HG02610 (cell line): Measurements from ENCODE around the gene PEDS1.
"Not testable (repeated sequence)": the region's sequence is repeated elsewhere in the genome, so short reads cannot be mapped to it uniquely, and the experiment has no call there.

Experiments used
- ATAC-seq: cut with Tn5 transposase; IDR thresholded peaks from one replicate; pipeline ENCODE4 v1.9.1; 2021; ENCODE audit warnings: mild to moderate bottlenecking, moderate library complexity; ENCODE audit not compliant: unreplicated experiment

PEDS1 gene

DNA sequence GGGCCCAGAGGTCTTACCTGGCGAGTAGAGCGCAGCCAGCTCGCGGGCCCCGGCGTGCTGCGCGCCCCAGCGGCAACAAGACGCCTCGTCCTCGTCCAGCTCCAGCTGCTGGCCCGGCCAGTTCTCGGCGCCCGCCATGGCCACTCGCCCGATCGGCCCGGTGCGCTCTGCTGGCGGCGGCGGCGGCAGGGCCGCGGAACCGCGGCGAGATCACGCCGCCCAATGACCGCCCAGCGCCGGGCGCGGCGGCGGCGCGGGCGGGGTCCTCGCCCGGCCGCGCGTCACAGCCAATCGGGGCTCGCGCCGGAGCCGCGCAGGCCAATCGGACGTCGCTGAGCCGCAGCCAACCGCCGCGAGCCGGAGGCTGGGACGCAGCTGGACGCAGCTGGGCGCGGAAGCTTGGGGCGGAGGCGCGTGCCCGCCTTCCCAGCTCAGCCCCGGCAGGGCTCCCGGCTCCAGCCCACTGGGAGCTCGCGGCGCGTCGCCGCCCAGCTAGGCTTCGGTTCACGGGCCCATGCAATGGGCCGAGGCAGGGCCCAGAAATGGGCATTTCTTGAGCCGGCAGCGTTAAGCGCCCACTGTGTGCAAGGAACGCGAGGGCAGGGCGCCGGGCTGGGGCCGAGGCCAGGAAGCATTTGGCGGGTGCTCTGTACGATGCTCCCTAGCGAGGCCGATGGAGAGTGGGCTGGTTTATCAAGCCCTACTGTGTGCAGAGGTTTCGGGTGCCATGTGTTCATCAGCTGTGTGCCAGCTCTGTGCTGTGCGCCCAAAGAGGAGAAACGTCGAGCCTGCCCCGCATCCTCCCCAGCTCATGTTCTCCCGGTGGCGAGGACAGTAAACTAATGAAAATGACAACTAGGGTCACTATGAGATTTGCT, at the start of gene PEDS1:
PEDS1 (minus strand) TSS at position 224 of the 878 bp plus-strand sequence; CDS start at position 138, 86 bp downstream.
- peak; percentile 95 for ATAC-seq

DNA sequence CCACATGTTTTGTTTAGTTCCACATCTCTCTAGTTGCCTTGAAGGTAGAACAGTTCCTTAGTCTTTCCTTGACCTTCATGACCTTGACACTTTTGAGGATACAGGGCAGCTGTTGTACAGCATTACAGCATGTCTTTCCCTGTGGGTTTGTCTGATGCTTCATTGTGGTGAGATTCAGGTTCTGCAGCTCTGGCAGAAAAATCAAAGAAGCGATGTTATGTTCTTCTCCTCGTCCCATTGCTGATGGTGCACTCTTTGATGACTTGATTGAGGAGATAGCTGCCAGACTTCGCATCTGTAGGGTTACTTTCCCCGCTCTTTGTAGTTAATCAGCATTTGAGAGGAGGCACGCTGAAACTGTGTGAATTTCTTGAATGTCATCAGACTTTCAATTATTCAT, 49.2 kb upstream of the PEDS1 start:
- no peak for ATAC-seq

DNA sequence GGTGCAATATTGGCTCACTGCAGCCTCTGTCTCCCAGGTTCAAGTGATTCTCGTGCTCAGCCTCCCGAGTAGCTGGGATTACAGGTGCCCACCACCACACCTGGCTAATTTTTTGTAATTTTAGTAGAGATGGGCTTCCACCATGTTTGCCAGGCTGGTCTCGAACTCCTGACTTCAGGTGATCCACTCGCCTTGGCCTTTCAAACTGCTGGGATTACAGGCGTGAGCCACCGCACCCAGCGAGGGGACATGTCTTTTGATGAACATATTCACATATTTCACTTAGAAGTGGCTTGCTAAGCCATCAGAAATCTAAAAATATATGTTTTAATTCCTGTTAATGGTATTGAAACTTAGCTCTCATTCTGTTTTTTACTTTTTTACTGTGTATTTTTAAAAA, 48.2 kb upstream of the PEDS1 start:
- not testable (repeated sequence) for ATAC-seq

DNA sequence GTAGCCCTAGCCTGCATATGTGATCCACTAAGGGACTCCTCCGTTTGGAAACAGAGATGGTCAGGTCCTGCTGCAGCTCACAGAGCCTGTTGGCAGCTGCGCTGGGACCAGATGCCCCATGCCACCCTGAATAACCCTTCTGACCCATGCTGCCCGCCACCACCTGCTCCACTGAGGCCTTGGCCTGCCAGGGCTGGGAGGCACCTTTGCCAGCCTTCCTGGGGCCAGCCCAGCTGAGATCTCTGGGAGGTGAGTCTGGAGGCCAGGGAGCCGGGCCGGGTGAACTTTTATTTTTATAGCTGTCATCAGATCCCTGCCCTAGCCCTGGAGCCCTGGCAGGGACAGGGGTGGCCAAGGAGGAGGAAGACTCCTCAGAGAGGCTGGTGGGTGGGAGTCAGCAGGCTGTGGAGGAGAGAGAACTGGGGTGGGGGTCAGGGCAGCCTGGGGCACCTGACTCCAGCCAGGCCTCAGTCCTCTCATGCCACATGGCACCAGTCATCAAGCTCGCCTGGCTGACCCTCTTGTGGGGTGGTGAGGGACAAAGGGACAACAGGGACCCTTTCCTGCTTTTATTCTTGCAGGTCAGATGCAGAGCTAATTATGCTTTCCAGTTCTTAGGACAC, 47.1 kb upstream of the PEDS1 start:
- no peak for ATAC-seq

DNA sequence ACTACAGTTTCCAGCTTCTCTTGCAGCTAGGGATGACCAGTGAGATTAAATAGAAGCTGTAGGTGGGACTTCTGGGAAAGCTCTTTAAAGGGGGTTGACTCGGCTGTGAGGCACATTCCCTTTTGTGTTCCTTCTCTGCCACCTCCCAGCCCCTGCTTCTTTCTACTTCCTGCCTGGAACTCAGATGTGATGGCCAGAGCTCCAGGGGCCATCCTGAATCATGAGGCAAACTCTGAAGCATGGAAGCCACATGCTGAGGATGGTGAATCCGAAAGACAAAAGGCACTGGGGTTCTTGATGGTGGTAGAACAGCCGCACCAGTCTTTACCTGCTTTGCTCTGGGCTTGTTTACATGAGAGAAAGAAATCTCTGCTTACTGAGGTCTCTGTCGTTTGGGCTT, 46.2 kb upstream of the PEDS1 start:
- ATAC-seq, result no peak

DNA sequence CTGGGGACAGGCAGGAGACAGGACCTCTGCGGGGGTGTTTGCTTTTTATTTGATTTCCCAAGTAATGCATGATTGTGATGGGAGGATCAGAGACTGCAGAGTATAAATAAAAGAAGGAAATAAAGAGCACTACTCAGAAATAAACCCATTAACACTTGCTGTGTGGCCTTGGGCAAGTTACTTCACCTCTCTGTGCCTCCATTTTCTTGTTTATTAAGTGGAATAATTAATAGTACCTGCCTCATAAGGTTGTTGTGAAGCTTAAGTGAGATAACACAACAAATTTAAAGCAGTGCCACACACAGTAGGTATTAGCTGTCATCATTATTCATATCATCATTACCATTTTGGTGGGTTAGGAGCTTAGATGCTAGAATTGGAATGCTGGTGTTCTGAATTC, 45.2 kb upstream of the PEDS1 start:
- ATAC-seq, result no peak

DNA sequence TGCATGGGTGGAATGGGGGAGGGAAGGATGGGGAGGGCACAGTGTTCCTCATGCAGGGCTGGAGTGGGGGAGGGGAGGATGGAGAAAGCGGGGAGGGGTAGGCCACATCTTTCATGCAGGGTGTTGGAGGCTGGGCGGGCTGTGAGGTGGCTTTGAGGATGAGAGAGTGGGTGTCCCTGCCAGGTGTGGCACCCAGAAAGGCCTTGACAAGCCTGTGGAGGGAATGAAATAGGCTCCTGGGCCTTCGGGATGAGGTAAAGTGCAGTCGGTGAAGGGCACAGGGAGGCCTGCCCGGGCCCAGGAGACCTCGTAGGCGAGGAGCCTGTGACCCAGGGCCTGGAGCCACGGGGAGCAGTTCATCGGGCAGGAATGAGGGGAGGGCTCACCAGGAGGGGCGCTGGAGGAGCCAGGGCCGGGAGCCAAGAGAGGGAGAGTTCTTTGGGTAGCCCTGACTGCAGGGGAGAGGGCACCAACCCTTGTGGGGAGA, 44.7 kb upstream of the PEDS1 start:
- ATAC-seq, result no peak

DNA sequence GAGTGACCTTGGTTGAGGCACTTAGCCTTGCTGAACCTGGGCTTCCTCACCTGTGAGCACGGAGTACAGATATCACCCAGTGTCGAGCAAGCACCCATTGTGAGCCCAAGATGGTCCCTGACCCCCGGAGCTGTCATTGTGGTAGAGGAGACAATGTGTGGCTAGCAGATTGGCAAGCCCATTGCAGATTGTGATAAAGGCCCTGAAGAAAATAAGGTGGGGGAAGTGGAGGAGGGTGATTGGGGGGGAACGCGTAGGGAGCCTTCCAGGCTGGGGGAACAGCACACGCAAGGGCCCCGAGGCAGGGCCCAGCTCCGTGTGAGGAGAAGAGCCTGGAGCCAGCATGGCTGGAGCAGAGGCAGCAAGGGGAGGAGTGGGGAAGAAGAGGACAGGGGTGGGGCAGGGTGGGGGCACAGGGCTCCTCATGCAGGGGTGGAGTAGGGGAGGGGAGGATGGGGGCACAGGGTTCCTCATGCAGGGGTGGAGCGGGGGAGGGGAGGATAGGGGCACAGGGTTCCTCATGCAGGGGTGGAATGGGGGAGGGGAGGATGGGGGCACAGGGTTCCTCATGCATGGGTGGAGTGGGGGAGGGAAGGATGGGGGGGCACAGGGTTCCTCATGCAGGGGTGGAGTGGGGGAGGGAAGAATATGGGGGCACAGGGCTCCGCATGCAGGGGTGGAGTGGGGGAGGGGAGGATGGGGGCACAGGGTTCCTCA, 44.1 kb upstream of the PEDS1 start:
- no peak for ATAC-seq

DNA sequence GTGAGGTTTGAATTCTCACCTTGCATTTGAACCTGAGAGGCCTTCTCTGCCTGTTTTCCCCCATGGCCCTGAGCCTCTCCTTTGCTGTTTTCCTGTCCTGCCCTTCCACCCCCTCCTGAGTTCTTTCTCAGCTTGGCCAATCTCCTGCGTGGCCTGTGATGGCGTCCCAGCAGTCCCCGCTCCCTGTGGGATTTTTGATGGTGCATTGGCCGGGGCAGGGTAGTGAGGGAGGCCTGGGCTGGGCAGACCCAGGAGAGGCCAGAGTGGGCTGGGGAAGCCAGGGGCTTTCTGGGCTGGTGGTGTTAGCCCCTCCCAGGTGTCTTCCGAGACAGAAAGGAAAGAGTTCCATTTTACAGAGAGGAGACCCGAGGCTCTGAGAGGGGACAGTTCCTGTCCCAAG, 43.4 kb upstream of the PEDS1 start:
- ATAC-seq, result no peak

DNA sequence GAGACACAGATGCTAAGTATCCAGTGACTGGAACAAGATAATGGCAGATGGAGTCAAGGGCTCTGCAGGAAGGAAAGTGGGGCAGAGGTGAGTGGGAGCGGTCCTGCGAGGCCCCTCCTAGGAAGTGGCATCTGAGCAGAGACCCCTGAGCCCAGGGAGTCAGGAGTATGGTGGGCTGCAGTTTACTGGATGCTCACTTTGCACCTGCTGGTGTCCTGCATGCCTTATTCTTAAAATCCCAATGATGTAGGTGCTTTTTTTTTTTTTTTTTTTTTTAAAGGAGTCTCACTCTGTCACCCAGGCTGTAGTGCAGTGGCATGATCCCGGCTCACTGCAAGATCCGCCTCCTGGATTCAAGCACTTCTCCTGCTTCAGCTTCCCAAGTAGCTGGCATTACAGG, 42.7 kb upstream of the PEDS1 start:
- ATAC-seq, result no peak

DNA sequence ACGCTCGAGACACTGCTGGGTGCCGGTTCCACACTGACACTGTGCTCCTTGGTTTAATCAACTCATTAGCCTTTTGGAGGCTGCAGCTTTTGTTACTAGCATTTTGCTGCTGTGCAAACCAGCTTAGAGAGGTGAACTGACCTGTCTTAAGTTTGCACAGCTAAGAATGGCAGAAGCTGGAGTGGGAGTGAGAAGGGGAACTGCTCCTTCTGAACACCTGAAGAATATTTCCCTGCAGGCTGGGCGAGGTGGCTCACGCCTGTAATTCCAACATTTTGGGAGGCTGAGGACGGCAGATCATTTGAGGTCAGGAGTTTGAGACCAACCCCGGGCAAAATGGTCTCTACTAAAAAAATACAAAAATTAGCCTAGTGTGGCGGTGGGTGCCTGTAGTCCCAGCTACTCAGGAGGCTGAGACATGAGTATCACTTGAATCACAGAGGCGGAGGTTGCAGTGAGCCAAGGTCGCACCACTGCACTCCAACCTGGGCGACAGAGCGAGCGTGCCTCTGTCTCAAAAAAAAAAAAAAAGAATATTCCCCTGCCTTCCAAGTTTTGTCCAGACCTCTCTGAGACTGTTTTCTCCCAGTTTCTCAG, 42.1 kb upstream of the PEDS1 start:
- no peak for ATAC-seq

DNA sequence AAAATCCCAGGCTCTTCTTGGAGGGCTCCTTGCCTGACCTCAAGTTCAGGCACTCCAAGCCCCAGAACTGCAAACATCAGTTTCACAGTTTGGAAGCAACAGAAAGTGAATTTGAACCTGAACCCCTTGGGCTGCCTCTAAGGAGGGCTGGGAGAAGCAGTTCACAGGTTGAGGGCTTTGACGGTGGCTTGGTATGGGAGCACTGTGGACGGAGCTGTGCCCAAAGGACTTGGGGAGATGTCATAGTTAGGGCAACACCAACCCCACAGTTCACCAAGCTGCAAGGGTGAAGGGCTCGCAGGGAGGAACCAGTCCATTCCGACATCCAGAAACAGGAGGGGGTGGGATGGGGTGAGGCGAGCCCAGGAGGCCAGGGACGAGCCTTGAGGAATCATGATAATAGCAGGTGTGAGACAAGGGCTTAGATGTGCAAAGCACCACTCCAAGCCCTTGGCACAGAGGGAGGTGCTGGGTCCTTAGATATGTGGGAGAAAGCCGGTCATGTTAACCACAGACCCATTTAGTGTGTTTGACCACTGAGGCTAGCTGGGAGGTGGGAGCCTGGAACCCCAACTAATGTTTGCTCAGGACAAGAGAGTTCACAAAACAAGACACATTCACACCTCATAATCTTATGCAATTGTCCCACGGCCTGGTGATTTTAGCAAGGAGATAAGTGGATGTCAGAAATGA, 41.5 kb upstream of the PEDS1 start:
- no peak for ATAC-seq

DNA sequence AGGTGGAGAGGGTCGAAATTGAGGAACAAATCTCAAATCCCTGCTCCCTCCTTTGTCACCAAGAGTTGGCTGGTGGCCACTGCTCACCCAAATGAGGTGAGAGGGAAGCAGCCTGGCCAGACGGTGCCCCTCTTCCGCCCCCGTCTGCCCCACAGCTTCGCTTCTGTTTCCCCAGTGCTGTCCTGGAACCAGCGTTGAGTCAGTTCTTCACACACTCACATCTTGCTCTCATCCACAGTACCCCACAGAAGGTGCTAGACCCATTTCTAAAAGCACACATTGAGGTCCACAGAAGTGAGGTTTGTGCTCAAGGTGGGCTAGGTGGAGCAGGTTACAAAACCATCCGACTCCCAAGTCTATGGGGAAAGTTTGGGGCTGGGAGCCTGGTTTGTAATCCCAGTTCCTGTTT, 40.9 kb upstream of the PEDS1 start:
- ATAC-seq, result no peak

DNA sequence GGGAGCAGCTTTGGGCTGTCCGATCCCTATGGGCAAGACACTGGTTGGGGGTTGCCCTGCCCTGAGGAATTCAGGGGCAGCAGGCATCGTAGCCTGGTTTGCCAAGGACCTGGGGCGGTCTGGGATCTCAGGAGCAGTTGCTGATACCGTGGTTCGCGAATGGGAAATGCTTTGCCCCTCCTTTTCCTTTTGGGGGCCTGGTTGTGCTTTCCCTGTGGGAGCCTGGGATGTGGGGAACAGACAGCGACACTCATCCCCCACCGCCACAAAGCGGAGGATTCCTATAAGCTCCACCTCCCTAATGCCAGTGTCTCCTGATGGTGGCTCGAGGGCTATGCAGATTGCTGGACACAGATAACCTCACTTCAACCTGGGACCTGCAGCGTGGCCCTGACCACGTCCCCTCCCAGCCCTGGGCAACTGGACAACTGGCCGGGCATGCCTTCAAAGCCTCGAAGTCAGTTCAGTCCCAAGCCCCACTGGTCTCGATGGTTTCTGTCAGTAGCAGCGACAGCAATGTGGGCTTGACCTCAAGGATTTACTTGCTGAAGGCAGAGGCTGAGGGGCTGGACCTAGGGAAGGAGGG, 40.4 kb upstream of the PEDS1 start:
- no peak for ATAC-seq

DNA sequence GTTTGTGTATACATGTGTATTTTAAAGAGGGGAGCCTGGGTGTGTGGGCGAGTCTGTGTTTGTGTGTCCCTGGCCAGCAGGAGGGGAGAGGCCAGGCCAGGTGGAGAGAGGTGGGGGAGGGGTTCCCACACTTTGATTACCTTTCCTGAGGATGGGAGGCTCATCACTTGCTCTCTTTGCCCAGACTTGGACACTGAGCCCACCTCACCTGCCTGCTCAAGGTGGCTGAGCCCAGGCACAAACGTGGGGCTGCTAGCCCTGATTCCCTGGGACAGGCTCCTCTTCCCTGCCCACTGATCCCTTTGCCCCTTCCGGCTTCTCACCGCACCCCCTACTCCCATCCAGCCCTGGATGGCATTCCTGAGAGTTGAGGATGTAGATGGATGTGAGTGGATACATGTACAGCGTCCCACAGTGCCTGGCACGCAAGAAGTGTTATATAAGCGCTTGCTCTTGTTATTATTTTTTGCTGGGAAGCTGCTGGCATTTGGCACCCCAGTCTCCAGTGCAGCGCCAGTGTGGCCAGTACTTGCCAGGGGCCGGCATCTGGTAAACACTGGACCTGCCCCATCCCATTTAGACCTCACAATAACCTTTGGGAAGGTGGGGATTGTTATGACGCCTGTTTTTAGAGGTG, 39.8 kb upstream of the PEDS1 start:
- no peak for ATAC-seq

DNA sequence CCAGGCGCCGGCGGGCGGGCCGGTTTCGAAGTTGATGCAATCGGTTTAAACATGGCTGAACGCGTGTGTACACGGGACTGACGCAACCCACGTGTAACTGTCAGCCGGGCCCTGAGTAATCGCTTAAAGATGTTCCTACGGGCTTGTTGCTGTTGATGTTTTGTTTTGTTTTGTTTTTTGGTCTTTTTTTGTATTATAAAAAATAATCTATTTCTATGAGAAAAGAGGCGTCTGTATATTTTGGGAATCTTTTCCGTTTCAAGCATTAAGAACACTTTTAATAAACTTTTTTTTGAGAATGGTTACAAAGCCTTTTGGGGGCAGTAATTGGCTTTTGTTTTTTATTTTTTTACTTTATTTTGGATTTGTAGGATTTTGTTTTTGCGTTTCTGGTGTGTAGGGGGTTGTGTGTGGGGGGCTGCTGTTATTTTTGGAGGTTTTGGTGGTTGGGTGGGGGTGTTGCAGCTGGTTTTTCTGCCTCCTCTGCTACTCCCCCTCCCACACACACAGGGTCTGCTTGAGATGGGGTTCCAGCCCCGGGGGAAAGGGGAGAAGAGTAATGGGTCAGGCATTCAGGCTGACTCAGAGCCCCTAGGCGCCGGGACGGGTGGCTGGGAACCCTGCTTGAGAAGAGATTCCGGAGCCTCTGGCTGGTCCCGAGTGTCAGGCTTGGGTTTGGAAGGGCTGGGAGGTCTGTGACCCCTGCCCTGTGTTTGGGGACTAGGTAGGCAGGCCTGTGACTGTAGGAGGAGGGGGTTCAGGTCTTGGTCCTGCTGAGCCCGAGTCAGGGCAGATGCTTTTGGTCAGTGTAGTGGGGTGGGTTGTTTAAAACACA, 39.1 kb upstream of the PEDS1 start:
- peak; percentile 29 for ATAC-seq

DNA sequence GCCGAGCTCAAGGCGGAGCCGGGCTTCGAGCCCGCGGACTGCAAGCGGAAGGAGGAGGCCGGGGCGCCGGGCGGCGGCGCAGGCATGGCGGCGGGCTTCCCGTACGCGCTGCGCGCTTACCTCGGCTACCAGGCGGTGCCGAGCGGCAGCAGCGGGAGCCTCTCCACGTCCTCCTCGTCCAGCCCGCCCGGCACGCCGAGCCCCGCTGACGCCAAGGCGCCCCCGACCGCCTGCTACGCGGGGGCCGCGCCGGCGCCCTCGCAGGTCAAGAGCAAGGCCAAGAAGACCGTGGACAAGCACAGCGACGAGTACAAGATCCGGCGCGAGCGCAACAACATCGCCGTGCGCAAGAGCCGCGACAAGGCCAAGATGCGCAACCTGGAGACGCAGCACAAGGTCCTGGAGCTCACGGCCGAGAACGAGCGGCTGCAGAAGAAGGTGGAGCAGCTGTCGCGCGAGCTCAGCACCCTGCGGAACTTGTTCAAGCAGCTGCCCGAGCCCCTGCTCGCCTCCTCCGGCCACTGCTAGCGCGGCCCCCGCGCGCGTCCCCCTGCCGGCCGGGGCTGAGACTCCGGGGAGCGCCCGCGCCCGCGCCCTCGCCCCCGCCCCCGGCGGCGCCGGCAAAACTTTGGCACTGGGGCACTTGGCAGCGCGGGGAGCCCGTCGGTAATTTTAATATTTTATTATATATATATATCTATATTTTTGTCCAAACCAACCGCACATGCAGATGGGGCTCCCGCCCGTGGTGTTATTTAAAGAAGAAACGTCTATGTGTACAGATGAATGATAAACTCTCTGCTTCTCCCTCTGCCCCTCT, 38.2 kb upstream of the PEDS1 start:
- peak; percentile 31 for ATAC-seq

DNA sequence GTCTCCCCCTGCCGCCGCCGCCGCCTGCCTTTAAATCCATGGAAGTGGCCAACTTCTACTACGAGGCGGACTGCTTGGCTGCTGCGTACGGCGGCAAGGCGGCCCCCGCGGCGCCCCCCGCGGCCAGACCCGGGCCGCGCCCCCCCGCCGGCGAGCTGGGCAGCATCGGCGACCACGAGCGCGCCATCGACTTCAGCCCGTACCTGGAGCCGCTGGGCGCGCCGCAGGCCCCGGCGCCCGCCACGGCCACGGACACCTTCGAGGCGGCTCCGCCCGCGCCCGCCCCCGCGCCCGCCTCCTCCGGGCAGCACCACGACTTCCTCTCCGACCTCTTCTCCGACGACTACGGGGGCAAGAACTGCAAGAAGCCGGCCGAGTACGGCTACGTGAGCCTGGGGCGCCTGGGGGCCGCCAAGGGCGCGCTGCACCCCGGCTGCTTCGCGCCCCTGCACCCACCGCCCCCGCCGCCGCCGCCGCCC, 37.6 kb upstream of the PEDS1 start:
- ATAC-seq, result peak; percentile 21
